WTC11 (cell line): ENCODE measurements around the gene PHACTR3. TPM values are rescaled to one million over a fixed set of nuclear protein-coding genes. Genes with fewer than 3 reads are reported as not detected.

ENCODE experiments used
- ATAC-seq: fragments of 200-7000 bp; cut with Tn5 transposase; 2 replicates; pipeline ENCODE4 v1.10.0; 2021; ENCODE audit warnings: mild to moderate bottlenecking, moderate library complexity
- CTCF ChIA-PET: fragments of 300-600 bp; sonication (Branson Sonifier 250); formaldehyde crosslinking; loops from one replicate; lab custom pipeline; 2021; ENCODE audit warnings: antibody characterized with exemption; lab: Charles Lee
- POLR2A ChIA-PET: fragments of 350-600 bp; sonication (Branson Sonifier 250); formaldehyde crosslinking; loops from one replicate; lab custom pipeline; 2021; ENCODE audit warnings: antibody characterized with exemption; lab: Charles Lee
- DNase-seq: peaks from one replicate; pipeline ENCODE4 v3.0.0; 2021; ENCODE audit warnings: low spot score
- H3K27ac Mint-ChIP-seq: 2 replicates; pipeline ENCODE4 v1.8.0; 2021; ENCODE audit warnings: mixed read lengths
- H3K27me3 Mint-ChIP-seq: 2 replicates; pipeline ENCODE4 v1.8.0; 2021; ENCODE audit warnings: low read depth, mild to moderate bottlenecking, moderate library complexity, mixed read lengths
- H3K36me3 Mint-ChIP-seq: 2 replicates; pipeline ENCODE4 v1.8.0; 2021; ENCODE audit warnings: mixed read lengths
- H3K4me1 Mint-ChIP-seq: 2 replicates; pipeline ENCODE4 v1.8.0; 2022; ENCODE audit warnings: mixed read lengths
- H3K4me3 Mint-ChIP-seq: 2 replicates; pipeline ENCODE4 v1.8.0; 2021; ENCODE audit warnings: mild to moderate bottlenecking, moderate library complexity, mixed read lengths
- H3K9me3 Mint-ChIP-seq: 2 replicates; pipeline ENCODE4 v1.8.0; 2021; ENCODE audit warnings: mixed read lengths
- CREM ChIP-seq: sonication (generic); formaldehyde crosslinking; IDR thresholded peaks from 2 replicates; pipeline ENCODE4 v1.8.1; 2022; ENCODE audit warnings: mild to moderate bottlenecking, missing genetic modification reagents, moderate library complexity
- ELF4 ChIP-seq: sonication (generic); formaldehyde crosslinking; IDR thresholded peaks from 2 replicates; pipeline ENCODE4 v1.8.1; 2022; ENCODE audit warnings: low read depth, mild to moderate bottlenecking, moderate library complexity, missing genetic modification reagents
- GABPB1 ChIP-seq: sonication (generic); formaldehyde crosslinking; IDR thresholded peaks from 2 replicates; pipeline ENCODE4 v1.8.1; 2023; ENCODE audit warnings: mild to moderate bottlenecking, missing genetic modification reagents
- HMGA2 ChIP-seq: fragments of 250-450 bp; sonication (Bioruptor Pico); IDR thresholded peaks from 2 replicates; pipeline ENCODE4 v1.4.0; 2021; ENCODE audit warnings: mild to moderate bottlenecking, moderate library complexity
- NFE2L1 ChIP-seq: sonication (generic); formaldehyde crosslinking; IDR thresholded peaks from 2 replicates; pipeline ENCODE4 v1.8.1; 2023; ENCODE audit warnings: missing genetic modification reagents
- OVOL2 ChIP-seq: fragments of 250-450 bp; sonication (Bioruptor Pico); IDR thresholded peaks from 2 replicates; pipeline ENCODE4 v1.9.0; 2021; ENCODE audit warnings: mild to moderate bottlenecking, borderline replicate concordance
- TCF7 ChIP-seq: sonication (generic); formaldehyde crosslinking; IDR thresholded peaks from 2 replicates; pipeline ENCODE4 v1.8.0; 2022; ENCODE audit warnings: mild to moderate bottlenecking, low read depth, missing genetic modification reagents, moderate library complexity
- TP53 ChIP-seq: sonication (generic); formaldehyde crosslinking; IDR thresholded peaks from 2 replicates; pipeline ENCODE4 v1.8.1; 2023; ENCODE audit warnings: mild to moderate bottlenecking, missing genetic modification reagents
- ZNF121 ChIP-seq: sonication (generic); formaldehyde crosslinking; IDR thresholded peaks from 2 replicates; pipeline ENCODE4 v1.8.0; 2023; ENCODE audit warnings: missing genetic modification reagents
- ZNF219 ChIP-seq: sonication (generic); formaldehyde crosslinking; IDR thresholded peaks from 2 replicates; pipeline ENCODE4 v1.8.0; 2023; ENCODE audit warnings: missing genetic modification reagents, mild to moderate bottlenecking, borderline replicate concordance
- ZNF416 ChIP-seq: fragments of 250-450 bp; sonication (Bioruptor Pico); IDR thresholded peaks from 2 replicates; pipeline ENCODE4 v1.9.0; 2021; ENCODE audit warnings: mild to moderate bottlenecking, inconsistent platforms
- total RNA-seq: library from RNA; stranded (reverse); gene quantifications from 3 replicates; pipeline ENCODE4 v1.2.3, GENCODE V29; 2021
- TF ChIP-seq, protein P1 (sequence below): fragments of 250-450 bp; sonication (Bioruptor Pico); conservative IDR thresholded peaks from 2 replicates; pipeline ENCODE4 v1.9.0; 2021; ENCODE audit warnings: mild to moderate bottlenecking
- TF ChIP-seq, protein P2 (sequence below): fragments of 250-450 bp; sonication (Bioruptor Pico); IDR thresholded peaks from 2 replicates; pipeline ENCODE4 v1.9.0; 2021; ENCODE audit warnings: mild to moderate bottlenecking, borderline replicate concordance
- TF ChIP-seq, protein P3 (sequence below): sonication (generic); formaldehyde crosslinking; IDR thresholded peaks from 2 replicates; pipeline ENCODE4 v1.8.1; 2023; ENCODE audit warnings: mild to moderate bottlenecking, missing genetic modification reagents
- TF ChIP-seq, protein P4 (sequence below): sonication (generic); formaldehyde crosslinking; conservative IDR thresholded peaks from 2 replicates; pipeline ENCODE4 v1.8.1; 2023; ENCODE audit warnings: mild to moderate bottlenecking, low read depth, missing genetic modification reagents, moderate library complexity
- TF ChIP-seq, protein P5 (sequence below): fragments of 250-450 bp; sonication (Bioruptor Pico); IDR thresholded peaks from 2 replicates; pipeline ENCODE4 v1.8.0; 2021; ENCODE audit warnings: mild to moderate bottlenecking
- TF ChIP-seq, protein P6 (sequence below): fragments of 200-600 bp; IDR thresholded peaks from 2 replicates; pipeline ENCODE4 v1.8.0; 2022; ENCODE audit warnings: antibody characterized with exemption

Gene PHACTR3
- total RNA-seq, 1 experiment from 2014 or later = 0.28 TPM

DNA sequence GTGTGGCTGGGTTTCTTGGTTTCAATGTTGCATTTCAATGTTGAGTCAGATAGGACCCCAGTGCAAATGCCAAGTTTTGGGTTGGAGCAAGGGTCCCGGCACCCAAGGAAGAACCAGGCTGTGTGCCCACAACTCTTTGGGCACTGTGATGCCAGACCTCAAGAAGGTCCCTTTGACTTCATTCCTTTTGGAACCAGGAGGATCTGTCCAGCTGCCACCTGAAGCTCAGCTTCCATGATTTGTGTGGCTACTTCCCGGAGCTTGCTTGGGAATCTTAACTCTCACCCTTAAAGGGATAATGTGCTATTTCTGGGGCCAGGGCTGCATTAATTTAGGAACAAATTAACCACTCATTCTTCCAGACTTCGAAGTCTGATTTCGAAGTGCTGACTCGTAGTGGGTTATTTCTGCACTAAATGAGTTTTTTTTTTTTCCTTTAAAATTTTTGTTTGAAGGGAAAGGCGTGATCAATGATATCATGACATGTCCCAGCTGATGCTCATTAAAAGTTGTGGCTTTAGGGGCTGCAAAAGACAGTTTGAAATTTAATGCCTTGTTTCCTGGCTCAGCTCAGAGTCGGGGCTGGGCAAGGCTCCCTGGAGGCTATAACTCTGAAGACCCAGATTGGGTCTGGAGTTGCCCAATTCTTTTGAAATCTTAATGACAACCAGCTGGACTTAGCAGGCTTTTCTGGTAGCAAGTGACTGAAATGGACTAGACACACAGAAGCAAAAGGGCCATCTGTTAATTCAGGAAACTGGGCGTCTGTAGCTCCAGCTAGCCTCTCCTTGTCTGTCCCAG, 24.0 kb upstream of the PHACTR3 start:
- ATAC-seq (no peak), DNase-seq (no peak)
- H3K27me3 Mint-ChIP-seq = peaks cover 72% of the 10 kb centered on the region
- ChIA-PET POLR2A (interaction anchor here (0.7 kb wide), 1 partner anchor 40 kb away, joined by 4 read pairs; no protein-coding TSS in a partner anchor), CTCF (interaction anchor here (1.0 to 2.8 kb wide), 3 partner anchors 9 to 55 kb away, joined by 3 to 14 read pairs (median 7); no protein-coding TSS in a partner anchor)
- H3K27ac Mint-ChIP-seq = no peak overlapping the region
- H3K4me1 Mint-ChIP-seq = peaks cover 4% of the 10 kb centered on the region; the same call in 1 of the 2 replicates
- TF ChIP-seq, protein P1, sequence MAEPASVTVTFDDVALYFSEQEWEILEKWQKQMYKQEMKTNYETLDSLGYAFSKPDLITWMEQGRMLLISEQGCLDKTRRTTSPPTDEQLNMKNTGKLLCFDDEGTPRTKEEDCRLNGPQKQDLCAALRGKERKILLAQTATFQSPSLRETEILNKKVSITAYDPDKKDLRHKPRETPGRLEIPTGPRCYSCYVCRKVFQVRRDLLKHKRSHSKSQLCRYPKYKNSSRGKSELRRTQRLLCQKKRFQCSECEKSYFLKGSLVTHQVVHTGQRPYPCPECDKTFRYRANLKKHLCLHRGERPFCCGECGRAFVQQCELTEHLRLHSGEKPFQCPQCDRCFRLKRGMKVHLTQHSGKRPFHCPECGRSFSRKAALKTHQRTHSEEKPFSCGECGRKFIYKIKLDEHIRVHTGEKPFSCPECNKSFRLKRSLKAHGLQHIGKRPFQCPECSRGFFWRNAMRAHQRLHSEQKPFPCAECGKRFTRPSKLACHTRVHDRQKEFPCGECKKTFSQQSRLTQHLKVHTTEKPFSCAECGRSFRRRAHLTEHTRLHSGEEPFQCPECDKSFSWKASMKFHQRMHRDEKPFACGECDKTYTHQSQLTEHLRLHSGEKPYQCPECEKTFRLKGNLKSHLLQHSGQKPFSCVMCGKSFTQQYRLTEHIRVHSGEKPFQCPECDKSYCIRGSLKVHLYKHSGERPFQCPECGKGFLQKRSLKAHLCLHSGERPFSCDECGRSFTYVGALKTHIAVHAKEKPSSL = no peak
- TF ChIP-seq CREM (CRISPR knock-in tag) (no peak), TP53 (CRISPR knock-in tag) (no peak), ZNF219 (CRISPR knock-in tag) (no peak)
- no peaks in the 10 kb centered on the region for H3K9me3 Mint-ChIP-seq
- no peak overlapping the region for H3K4me3 Mint-ChIP-seq
- no peaks in the 10 kb centered on the region for H3K36me3 Mint-ChIP-seq

DNA sequence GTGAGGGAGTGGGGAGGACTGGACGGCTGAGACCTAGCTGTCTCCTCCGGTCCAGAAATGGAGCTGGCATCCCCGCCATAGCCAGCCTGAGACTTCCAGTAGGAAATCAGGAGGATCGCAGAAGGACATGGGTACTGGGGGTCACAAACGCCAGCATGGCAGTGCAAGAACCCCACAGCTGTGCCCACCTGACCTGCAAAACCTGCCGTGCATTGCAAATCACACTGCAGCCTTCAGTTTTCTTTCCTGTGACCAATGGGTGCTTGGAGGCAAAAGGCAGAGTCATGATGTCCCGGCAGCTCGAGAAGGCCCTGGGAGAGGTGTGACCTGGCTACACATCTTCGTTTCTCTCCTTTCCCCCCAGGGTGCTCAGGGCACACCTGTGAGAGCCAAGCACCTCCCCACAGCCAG, 23.3 kb upstream of the PHACTR3 start:
- H3K27me3 Mint-ChIP-seq = peaks cover 67% of the 10 kb centered on the region
- peaks cover 4% of the 10 kb centered on the region; the same call in 1 of the 2 replicates for H3K4me1 Mint-ChIP-seq
- no peak for TF ChIP-seq ZNF416 (CRISPR knock-in tag)
- no peak for TF ChIP-seq GABPB1 (CRISPR knock-in tag)
- no peak for TF ChIP-seq TCF7
- TF ChIP-seq CREM (CRISPR knock-in tag) = no peak
- TF ChIP-seq OVOL2 (CRISPR knock-in tag) = no peak
- TF ChIP-seq, protein P2, sequence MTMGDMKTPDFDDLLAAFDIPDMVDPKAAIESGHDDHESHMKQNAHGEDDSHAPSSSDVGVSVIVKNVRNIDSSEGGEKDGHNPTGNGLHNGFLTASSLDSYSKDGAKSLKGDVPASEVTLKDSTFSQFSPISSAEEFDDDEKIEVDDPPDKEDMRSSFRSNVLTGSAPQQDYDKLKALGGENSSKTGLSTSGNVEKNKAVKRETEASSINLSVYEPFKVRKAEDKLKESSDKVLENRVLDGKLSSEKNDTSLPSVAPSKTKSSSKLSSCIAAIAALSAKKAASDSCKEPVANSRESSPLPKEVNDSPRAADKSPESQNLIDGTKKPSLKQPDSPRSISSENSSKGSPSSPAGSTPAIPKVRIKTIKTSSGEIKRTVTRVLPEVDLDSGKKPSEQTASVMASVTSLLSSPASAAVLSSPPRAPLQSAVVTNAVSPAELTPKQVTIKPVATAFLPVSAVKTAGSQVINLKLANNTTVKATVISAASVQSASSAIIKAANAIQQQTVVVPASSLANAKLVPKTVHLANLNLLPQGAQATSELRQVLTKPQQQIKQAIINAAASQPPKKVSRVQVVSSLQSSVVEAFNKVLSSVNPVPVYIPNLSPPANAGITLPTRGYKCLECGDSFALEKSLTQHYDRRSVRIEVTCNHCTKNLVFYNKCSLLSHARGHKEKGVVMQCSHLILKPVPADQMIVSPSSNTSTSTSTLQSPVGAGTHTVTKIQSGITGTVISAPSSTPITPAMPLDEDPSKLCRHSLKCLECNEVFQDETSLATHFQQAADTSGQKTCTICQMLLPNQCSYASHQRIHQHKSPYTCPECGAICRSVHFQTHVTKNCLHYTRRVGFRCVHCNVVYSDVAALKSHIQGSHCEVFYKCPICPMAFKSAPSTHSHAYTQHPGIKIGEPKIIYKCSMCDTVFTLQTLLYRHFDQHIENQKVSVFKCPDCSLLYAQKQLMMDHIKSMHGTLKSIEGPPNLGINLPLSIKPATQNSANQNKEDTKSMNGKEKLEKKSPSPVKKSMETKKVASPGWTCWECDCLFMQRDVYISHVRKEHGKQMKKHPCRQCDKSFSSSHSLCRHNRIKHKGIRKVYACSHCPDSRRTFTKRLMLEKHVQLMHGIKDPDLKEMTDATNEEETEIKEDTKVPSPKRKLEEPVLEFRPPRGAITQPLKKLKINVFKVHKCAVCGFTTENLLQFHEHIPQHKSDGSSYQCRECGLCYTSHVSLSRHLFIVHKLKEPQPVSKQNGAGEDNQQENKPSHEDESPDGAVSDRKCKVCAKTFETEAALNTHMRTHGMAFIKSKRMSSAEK (CRISPR knock-in tag) = no peak
- TF ChIP-seq, protein P3, sequence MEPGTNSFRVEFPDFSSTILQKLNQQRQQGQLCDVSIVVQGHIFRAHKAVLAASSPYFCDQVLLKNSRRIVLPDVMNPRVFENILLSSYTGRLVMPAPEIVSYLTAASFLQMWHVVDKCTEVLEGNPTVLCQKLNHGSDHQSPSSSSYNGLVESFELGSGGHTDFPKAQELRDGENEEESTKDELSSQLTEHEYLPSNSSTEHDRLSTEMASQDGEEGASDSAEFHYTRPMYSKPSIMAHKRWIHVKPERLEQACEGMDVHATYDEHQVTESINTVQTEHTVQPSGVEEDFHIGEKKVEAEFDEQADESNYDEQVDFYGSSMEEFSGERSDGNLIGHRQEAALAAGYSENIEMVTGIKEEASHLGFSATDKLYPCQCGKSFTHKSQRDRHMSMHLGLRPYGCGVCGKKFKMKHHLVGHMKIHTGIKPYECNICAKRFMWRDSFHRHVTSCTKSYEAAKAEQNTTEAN (CRISPR knock-in tag) = no peak
- TF ChIP-seq, protein P4, sequence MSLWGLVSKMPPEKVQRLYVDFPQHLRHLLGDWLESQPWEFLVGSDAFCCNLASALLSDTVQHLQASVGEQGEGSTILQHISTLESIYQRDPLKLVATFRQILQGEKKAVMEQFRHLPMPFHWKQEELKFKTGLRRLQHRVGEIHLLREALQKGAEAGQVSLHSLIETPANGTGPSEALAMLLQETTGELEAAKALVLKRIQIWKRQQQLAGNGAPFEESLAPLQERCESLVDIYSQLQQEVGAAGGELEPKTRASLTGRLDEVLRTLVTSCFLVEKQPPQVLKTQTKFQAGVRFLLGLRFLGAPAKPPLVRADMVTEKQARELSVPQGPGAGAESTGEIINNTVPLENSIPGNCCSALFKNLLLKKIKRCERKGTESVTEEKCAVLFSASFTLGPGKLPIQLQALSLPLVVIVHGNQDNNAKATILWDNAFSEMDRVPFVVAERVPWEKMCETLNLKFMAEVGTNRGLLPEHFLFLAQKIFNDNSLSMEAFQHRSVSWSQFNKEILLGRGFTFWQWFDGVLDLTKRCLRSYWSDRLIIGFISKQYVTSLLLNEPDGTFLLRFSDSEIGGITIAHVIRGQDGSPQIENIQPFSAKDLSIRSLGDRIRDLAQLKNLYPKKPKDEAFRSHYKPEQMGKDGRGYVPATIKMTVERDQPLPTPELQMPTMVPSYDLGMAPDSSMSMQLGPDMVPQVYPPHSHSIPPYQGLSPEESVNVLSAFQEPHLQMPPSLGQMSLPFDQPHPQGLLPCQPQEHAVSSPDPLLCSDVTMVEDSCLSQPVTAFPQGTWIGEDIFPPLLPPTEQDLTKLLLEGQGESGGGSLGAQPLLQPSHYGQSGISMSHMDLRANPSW = no peak
- TF ChIP-seq, protein P5, sequence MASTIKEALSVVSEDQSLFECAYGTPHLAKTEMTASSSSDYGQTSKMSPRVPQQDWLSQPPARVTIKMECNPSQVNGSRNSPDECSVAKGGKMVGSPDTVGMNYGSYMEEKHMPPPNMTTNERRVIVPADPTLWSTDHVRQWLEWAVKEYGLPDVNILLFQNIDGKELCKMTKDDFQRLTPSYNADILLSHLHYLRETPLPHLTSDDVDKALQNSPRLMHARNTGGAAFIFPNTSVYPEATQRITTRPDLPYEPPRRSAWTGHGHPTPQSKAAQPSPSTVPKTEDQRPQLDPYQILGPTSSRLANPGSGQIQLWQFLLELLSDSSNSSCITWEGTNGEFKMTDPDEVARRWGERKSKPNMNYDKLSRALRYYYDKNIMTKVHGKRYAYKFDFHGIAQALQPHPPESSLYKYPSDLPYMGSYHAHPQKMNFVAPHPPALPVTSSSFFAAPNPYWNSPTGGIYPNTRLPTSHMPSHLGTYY (CRISPR knock-in tag) = no peak
- TF ChIP-seq NFE2L1 = no peak
- no peak for TF ChIP-seq ZNF121 (CRISPR knock-in tag)
- TF ChIP-seq HMGA2 (CRISPR knock-in tag) = no peak
- no peak for TF ChIP-seq ELF4
- TF ChIP-seq, protein P6, sequence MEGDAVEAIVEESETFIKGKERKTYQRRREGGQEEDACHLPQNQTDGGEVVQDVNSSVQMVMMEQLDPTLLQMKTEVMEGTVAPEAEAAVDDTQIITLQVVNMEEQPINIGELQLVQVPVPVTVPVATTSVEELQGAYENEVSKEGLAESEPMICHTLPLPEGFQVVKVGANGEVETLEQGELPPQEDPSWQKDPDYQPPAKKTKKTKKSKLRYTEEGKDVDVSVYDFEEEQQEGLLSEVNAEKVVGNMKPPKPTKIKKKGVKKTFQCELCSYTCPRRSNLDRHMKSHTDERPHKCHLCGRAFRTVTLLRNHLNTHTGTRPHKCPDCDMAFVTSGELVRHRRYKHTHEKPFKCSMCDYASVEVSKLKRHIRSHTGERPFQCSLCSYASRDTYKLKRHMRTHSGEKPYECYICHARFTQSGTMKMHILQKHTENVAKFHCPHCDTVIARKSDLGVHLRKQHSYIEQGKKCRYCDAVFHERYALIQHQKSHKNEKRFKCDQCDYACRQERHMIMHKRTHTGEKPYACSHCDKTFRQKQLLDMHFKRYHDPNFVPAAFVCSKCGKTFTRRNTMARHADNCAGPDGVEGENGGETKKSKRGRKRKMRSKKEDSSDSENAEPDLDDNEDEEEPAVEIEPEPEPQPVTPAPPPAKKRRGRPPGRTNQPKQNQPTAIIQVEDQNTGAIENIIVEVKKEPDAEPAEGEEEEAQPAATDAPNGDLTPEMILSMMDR = no peak
- ChIA-PET POLR2A (no interaction called here), CTCF (interaction anchor here (1.6 to 2.8 kb wide), 2 partner anchors 21 to 56 kb away, joined by 3 to 14 read pairs; no protein-coding TSS in a partner anchor)
- no peak overlapping the region for H3K27ac Mint-ChIP-seq
- H3K36me3 Mint-ChIP-seq = no peaks in the 10 kb centered on the region
- ATAC-seq = no peak
- no peaks in the 10 kb centered on the region for H3K9me3 Mint-ChIP-seq
- no peak overlapping the region for H3K4me3 Mint-ChIP-seq
- no peak for DNase-seq
